Measurements from ENCODE around the gene IQGAP3.

IQGAP3 gene

DNA sequence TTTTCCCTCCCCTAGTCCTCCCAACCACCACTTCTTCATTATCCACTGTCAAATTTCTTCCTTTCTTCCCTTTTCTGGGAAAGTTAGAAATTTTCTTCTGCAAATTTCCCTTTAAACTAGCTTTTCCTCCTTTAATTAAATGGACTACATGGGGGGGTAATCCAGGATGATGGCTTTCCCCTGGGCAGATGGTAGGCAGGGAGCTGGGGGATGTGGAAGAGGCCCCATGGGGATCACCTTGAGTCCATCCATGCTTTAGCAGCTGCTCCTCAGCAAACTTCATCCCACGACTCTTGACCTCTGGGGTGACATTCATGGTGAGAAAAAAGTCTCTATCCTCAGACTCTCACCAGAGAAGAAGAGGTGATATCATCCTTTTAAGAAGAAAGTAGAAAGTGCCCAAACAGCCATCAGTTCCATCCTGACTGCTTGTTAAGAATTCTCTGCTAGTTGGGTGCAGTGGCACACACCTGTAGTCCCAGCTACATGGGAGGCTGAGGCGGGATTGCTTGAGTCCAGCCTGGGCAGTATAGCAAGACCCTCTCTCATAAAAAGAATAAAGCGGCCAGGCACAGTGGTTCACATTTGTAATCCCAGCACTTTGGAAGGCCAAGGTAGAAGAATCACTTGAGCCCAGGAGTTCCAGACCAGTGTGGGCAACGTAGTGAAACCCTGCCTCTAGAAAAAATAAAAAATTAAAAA lies 26.5 kb upstream of the IQGAP3 start:
- H3K4me1 ChIP-seq (ENCODE audit: control insufficient read depth in 1 of 2, insufficient read depth in 2 of 2, low read length in 2 of 2): peaks cover 6 to 10% of the 10 kb centered on the region in 2 experiments
- no peak overlapping the region for H3K18ac ChIP-seq (ENCODE audit: low read length)
- no peak overlapping the region for H2AFZ ChIP-seq (ENCODE audit: insufficient read depth, low read length, poor library complexity)
- H4K12ac ChIP-seq (ENCODE audit: low read depth, low read length): no peak overlapping the region
- peaks cover 7% of the 10 kb centered on the region for H3K79me1 ChIP-seq (ENCODE audit: low read length)
- H4K8ac ChIP-seq (ENCODE audit: low read depth, low read length): no peak overlapping the region
- H3K9ac ChIP-seq (ENCODE audit: low read length): no peak overlapping the region
- no CpG with 5 or more reads among the region's 4 CpGs for WGBS (ENCODE audit: extremely low coverage, insufficient coverage, insufficient read length)
- no peak overlapping the region for H2BK120ac ChIP-seq (ENCODE audit: insufficient read depth, low read length, poor library complexity)
- no peak overlapping the region for H2BK5ac ChIP-seq (ENCODE audit: low read depth, low read length, poor library complexity)
- H3K4me3 ChIP-seq (ENCODE audit: low read depth, low read length): no peak overlapping the region
- no peak overlapping the region for H3K4me2 ChIP-seq (ENCODE audit: low read length)
- no peak overlapping the region for H3K14ac ChIP-seq (ENCODE audit: low read length)
- no peak overlapping the region for H3K23ac ChIP-seq (ENCODE audit: low read length)
- no peaks in the 10 kb centered on the region for H3K27me3 ChIP-seq (ENCODE audit: insufficient read depth, low read length)
- peaks cover 3% of the 10 kb centered on the region for H3K79me2 ChIP-seq (ENCODE audit: control insufficient read depth, insufficient read depth, low read length, poor library complexity)
- no peak overlapping the region for H3K4ac ChIP-seq (ENCODE audit: low read depth, low read length)
- DNase-seq: no peak
- H3K27ac ChIP-seq (ENCODE audit: low read depth, low read length): no peak overlapping the region
- H3K9me3 ChIP-seq (ENCODE audit: insufficient read depth, low read depth, low read length): peaks cover 2% of the 10 kb centered on the region
- no peak overlapping the region for H2BK12ac ChIP-seq (ENCODE audit: low read length)
- H4K91ac ChIP-seq (ENCODE audit: low read depth, low read length): no peak overlapping the region
- H3K36me3 ChIP-seq (ENCODE audit: control insufficient read depth in 1 of 2, insufficient read depth in 2 of 2, low read length in 2 of 2): peaks cover 27 to 39% of the 10 kb centered on the region in 2 experiments
- H2AK5ac ChIP-seq (ENCODE audit: low read length): no peak overlapping the region

DNA sequence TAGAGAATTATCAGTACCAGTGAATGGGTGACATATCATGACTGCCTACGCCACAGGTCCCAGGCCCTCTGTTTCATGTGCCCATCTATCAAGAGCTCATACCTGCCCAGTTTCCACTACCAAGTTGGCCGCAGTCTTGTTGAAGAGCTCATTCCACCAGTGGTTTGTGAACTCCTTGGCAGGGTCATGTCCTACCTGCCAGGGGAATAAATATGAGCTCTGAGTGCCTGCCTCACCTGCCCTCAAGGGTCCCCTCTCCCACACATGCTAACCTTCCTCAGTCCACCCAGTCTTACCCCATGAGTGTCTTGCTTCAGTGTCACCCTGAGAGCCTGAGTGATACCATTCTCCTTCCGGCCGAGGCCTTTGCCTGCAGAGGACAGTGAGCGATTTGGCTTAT lies 25.8 kb upstream of the IQGAP3 start:
- Histone ChIP-seq H4K12ac (ENCODE audit: low read depth, low read length) (no peak overlapping the region), H3K36me3 (ENCODE audit: control insufficient read depth in 1 of 2, insufficient read depth in 2 of 2, low read length in 2 of 2) (peaks cover 34 to 46% of the 10 kb centered on the region in 2 experiments), H3K4me1 (ENCODE audit: control insufficient read depth in 1 of 2, insufficient read depth in 2 of 2, low read length in 2 of 2) (peaks cover 6 to 10% of the 10 kb centered on the region in 2 experiments), H2AFZ (ENCODE audit: insufficient read depth, low read length, poor library complexity) (no peak overlapping the region), H3K14ac (ENCODE audit: low read length) (no peak overlapping the region), H3K4me3 (ENCODE audit: low read depth, low read length) (no peak overlapping the region), H3K18ac (ENCODE audit: low read length) (no peak overlapping the region), H3K4ac (ENCODE audit: low read depth, low read length) (no peak overlapping the region), H2BK5ac (ENCODE audit: low read depth, low read length, poor library complexity) (no peak overlapping the region), H2AK5ac (ENCODE audit: low read length) (no peak overlapping the region), H4K8ac (ENCODE audit: low read depth, low read length) (no peak overlapping the region), H3K79me1 (ENCODE audit: low read length) (peaks cover 7% of the 10 kb centered on the region), H3K27ac (ENCODE audit: low read depth, low read length) (no peak overlapping the region), H3K27me3 (ENCODE audit: insufficient read depth, low read length) (no peaks in the 10 kb centered on the region), H3K9me3 (ENCODE audit: insufficient read depth, low read depth, low read length) (peaks cover 2% of the 10 kb centered on the region), H3K23ac (ENCODE audit: low read length) (no peak overlapping the region), H3K4me2 (ENCODE audit: low read length) (no peak overlapping the region), H4K91ac (ENCODE audit: low read depth, low read length) (no peak overlapping the region), H2BK12ac (ENCODE audit: low read length) (no peak overlapping the region), H3K9ac (ENCODE audit: low read length) (no peak overlapping the region), H2BK120ac (ENCODE audit: insufficient read depth, low read length, poor library complexity) (no peak overlapping the region), H3K79me2 (ENCODE audit: control insufficient read depth, insufficient read depth, low read length, poor library complexity) (peaks cover 3% of the 10 kb centered on the region)
- DNase-seq: no peak
- WGBS (ENCODE audit: extremely low coverage, insufficient coverage, insufficient read length): no CpG with 5 or more reads among the region's 5 CpGs

DNA sequence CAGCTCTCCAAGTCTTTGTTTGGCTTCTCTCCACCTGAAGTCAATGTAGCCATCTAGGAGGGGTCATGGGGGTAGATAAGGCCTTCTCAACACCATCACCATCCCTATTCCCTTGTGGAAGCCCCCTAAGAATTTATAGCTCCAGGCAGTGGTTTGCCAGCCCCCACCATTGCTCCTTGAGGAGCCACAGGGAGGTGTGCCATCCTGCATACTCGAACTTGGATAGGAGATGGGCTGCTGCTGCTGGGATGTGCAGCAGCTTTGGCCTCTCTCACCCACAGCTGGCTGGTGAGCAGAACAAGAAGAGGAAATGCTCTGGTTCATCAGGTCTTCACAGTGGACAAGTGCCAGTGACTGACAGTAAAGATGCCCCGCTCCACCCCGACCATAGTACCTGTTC lies 24.1 kb upstream of the IQGAP3 start:
- no peak overlapping the region for H3K9ac ChIP-seq (ENCODE audit: low read length)
- no peak overlapping the region for H2BK5ac ChIP-seq (ENCODE audit: low read depth, low read length, poor library complexity)
- H3K9me3 ChIP-seq (ENCODE audit: insufficient read depth, low read depth, low read length): no peaks in the 10 kb centered on the region
- H4K8ac ChIP-seq (ENCODE audit: low read depth, low read length): no peak overlapping the region
- H2BK12ac ChIP-seq (ENCODE audit: low read length): no peak overlapping the region
- no peak overlapping the region for H3K4me2 ChIP-seq (ENCODE audit: low read length)
- H2AK5ac ChIP-seq (ENCODE audit: low read length): no peak overlapping the region
- no peak overlapping the region for H3K14ac ChIP-seq (ENCODE audit: low read length)
- H3K4me3 ChIP-seq (ENCODE audit: low read depth, low read length): no peak overlapping the region
- H3K79me2 ChIP-seq (ENCODE audit: control insufficient read depth, insufficient read depth, low read length, poor library complexity): peaks cover 7% of the 10 kb centered on the region
- DNase-seq: no peak
- peaks cover 3 to 12% of the 10 kb centered on the region in 2 experiments for H3K4me1 ChIP-seq (ENCODE audit: control insufficient read depth in 1 of 2, insufficient read depth in 2 of 2, low read length in 2 of 2)
- no CpG with 5 or more reads among the region's 3 CpGs for WGBS (ENCODE audit: extremely low coverage, insufficient coverage, insufficient read length)
- no peak overlapping the region for H2BK120ac ChIP-seq (ENCODE audit: insufficient read depth, low read length, poor library complexity)
- no peak overlapping the region for H3K18ac ChIP-seq (ENCODE audit: low read length)
- H3K36me3 ChIP-seq (ENCODE audit: control insufficient read depth in 1 of 2, insufficient read depth in 2 of 2, low read length in 2 of 2): peaks cover 39 to 48% of the 10 kb centered on the region in 2 experiments
- no peaks in the 10 kb centered on the region for H3K27me3 ChIP-seq (ENCODE audit: insufficient read depth, low read length)
- no peak overlapping the region for H4K12ac ChIP-seq (ENCODE audit: low read depth, low read length)
- no peak overlapping the region for H3K27ac ChIP-seq (ENCODE audit: low read depth, low read length)
- H3K23ac ChIP-seq (ENCODE audit: low read length): no peak overlapping the region
- H3K79me1 ChIP-seq (ENCODE audit: low read length): peaks cover 9% of the 10 kb centered on the region
- H2AFZ ChIP-seq (ENCODE audit: insufficient read depth, low read length, poor library complexity): no peak overlapping the region
- no peak overlapping the region for H3K4ac ChIP-seq (ENCODE audit: low read depth, low read length)
- H4K91ac ChIP-seq (ENCODE audit: low read depth, low read length): no peak overlapping the region

DNA sequence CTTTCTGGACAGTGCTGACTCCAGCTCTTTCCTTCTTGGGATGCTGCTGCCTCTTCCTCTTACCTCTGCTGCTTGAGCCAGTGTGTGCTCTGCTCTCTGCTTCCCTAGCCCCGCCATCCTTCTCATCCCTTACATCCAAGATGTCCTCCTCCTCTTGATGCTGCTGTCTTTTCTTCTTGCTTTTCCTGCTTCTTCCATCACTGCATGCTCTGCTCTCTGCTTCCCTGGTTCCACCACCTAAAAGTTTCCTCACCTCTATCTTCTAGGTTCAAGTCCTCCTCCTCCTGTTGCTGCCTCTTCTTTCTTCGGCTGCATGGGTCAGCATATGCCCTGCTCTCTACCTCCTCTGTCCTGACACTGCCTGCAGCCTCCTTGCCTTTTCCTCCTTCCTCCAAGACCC lies 22.7 kb upstream of the IQGAP3 start:
- Histone ChIP-seq H4K12ac (ENCODE audit: low read depth, low read length) (no peak overlapping the region), H3K27me3 (ENCODE audit: insufficient read depth, low read length) (no peaks in the 10 kb centered on the region), H2AFZ (ENCODE audit: insufficient read depth, low read length, poor library complexity) (no peak overlapping the region), H4K91ac (ENCODE audit: low read depth, low read length) (no peak overlapping the region), H3K9me3 (ENCODE audit: insufficient read depth, low read depth, low read length) (no peaks in the 10 kb centered on the region), H2BK12ac (ENCODE audit: low read length) (no peak overlapping the region), H3K4me2 (ENCODE audit: low read length) (no peak overlapping the region), H4K8ac (ENCODE audit: low read depth, low read length) (no peak overlapping the region), H2AK5ac (ENCODE audit: low read length) (no peak overlapping the region), H3K79me1 (ENCODE audit: low read length) (peaks cover 6% of the 10 kb centered on the region), H3K27ac (ENCODE audit: low read depth, low read length) (no peak overlapping the region), H3K36me3 (ENCODE audit: control insufficient read depth in 1 of 2, insufficient read depth in 2 of 2, low read length in 2 of 2) (peaks cover 39 to 48% of the 10 kb centered on the region in 2 experiments), H3K9ac (ENCODE audit: low read length) (no peak overlapping the region), H3K14ac (ENCODE audit: low read length) (no peak overlapping the region), H2BK5ac (ENCODE audit: low read depth, low read length, poor library complexity) (no peak overlapping the region), H3K23ac (ENCODE audit: low read length) (no peak overlapping the region), H2BK120ac (ENCODE audit: insufficient read depth, low read length, poor library complexity) (no peak overlapping the region), H3K4me1 (ENCODE audit: control insufficient read depth in 1 of 2, insufficient read depth in 2 of 2, low read length in 2 of 2) (peaks cover 3 to 8% of the 10 kb centered on the region in 2 experiments), H3K79me2 (ENCODE audit: control insufficient read depth, insufficient read depth, low read length, poor library complexity) (peaks cover 6% of the 10 kb centered on the region), H3K4ac (ENCODE audit: low read depth, low read length) (no peak overlapping the region), H3K4me3 (ENCODE audit: low read depth, low read length) (no peak overlapping the region), H3K18ac (ENCODE audit: low read length) (no peak overlapping the region)
- DNase-seq: no peak
- WGBS (ENCODE audit: extremely low coverage, insufficient coverage, insufficient read length): no CpG with 5 or more reads among the region's 2 CpGs
